CD14-positive monocyte (primary cell): ENCODE results near the gene MECR. TPM values are rescaled to one million over a fixed set of nuclear protein-coding genes. Genes with fewer than 3 reads are reported as not detected.

Experiments used
- DNase-seq, 3 donors: peaks; one replicate each; pipeline ENCODE4 v3.0.0-alpha.2; 2011 to 2022
- H2AFZ ChIP-seq: 2 replicates; pipeline ENCODE4 v1.6.0; 2012; ENCODE audit warnings: mild to moderate bottlenecking, low read depth, low read length, inconsistent platforms; ENCODE audit not compliant: insufficient read depth, poor library complexity, severe bottlenecking
- H3K27ac ChIP-seq, 2 donors: 1 replicate in 1 of 2; 2 replicates in 1 of 2; pipeline ENCODE4 v1.5.1; 2012 to 2013; ENCODE audit warnings: low read length in 2 of 2, control low read depth in 1 of 2, inconsistent platforms in 1 of 2, low read depth in 1 of 2, mild to moderate bottlenecking in 1 of 2
- H3K27me3 ChIP-seq, 2 donors: one replicate each; pipeline versions ENCODE4 v1.6.0 to v1.6.1; 2011 to 2013; ENCODE audit warnings: low read length in 2 of 2; ENCODE audit not compliant: control insufficient read depth in 2 of 2, insufficient read depth in 2 of 2
- H3K36me3 ChIP-seq, 2 donors: replicated peaks in 1 of 2; 1 replicate in 1 of 2; 2 replicates in 1 of 2; pipeline versions ENCODE4 v1.5.1 to v1.6.1; 2012 to 2013; ENCODE audit warnings: low read length in 2 of 2, control low read depth in 1 of 2, inconsistent platforms in 1 of 2, mild to moderate bottlenecking in 1 of 2; ENCODE audit not compliant: insufficient read depth in 2 of 2, control insufficient read depth in 1 of 2
- H3K4me1 ChIP-seq, 2 donors: 1 replicate in 1 of 2; 2 replicates in 1 of 2; pipeline versions ENCODE4 v1.5.1 to v1.6.1; 2012 to 2013; ENCODE audit warnings: low read length in 2 of 2, control low read depth in 1 of 2, inconsistent platforms in 1 of 2, mild to moderate bottlenecking in 1 of 2, moderate library complexity in 1 of 2; ENCODE audit not compliant: insufficient read depth in 2 of 2, control insufficient read depth in 1 of 2
- H3K4me2 ChIP-seq: replicated peaks from 2 replicates; pipeline ENCODE3; 2012; ENCODE audit warnings: low read length, moderate library complexity, mild to moderate bottlenecking; ENCODE audit not compliant: poor library complexity, severe bottlenecking; ENCODE audit errors: extremely low read depth
- H3K4me3 ChIP-seq, 3 experiments: fragments of 200-600 bp in 1 of 3; sonication (generic) in 1 of 3; replicated peaks in 1 of 3; 1 replicate in 2 of 3; 2 replicates in 1 of 3; pipeline ENCODE4 v1.5.1; 2011 to 2013; ENCODE audit warnings: low read length in 3 of 3, mild to moderate bottlenecking in 3 of 3, control low read depth in 2 of 3, low read depth in 2 of 3, inconsistent platforms in 1 of 3, moderate library complexity in 1 of 3
- H3K79me2 ChIP-seq: 2 replicates; pipeline ENCODE4 v1.6.0; 2012; ENCODE audit warnings: mild to moderate bottlenecking, control low read depth, inconsistent platforms, low read length, moderate library complexity; ENCODE audit not compliant: insufficient read depth
- H3K9ac ChIP-seq: 2 replicates; pipeline ENCODE4 v1.6.0; 2017; ENCODE audit warnings: low read length, mild to moderate bottlenecking; ENCODE audit not compliant: insufficient read depth, poor library complexity, severe bottlenecking
- H3K9me3 ChIP-seq, 2 donors: replicated peaks in 1 of 2; 1 replicate in 1 of 2; 2 replicates in 1 of 2; pipeline versions ENCODE4 v1.5.1 to v1.6.1; 2012 to 2013; ENCODE audit warnings: low read length in 2 of 2, control low read depth in 1 of 2; ENCODE audit not compliant: control insufficient read depth in 1 of 2, insufficient read depth in 1 of 2
- H4K20me1 ChIP-seq: 2 replicates; pipeline ENCODE4 v1.6.0; 2012; ENCODE audit warnings: mild to moderate bottlenecking, low read length, control low read depth, moderate library complexity; ENCODE audit not compliant: insufficient read depth
- H3K27ac Mint-ChIP-seq, 7 donors: one replicate each; pipeline ENCODE4 v1.8.0; 2020; ENCODE audit warnings: mild to moderate bottlenecking in 7 of 7, mixed read lengths in 7 of 7, moderate library complexity in 6 of 7, inconsistent platforms in 2 of 7
- H3K27me3 Mint-ChIP-seq, 3 donors: one replicate each; pipeline ENCODE4 v1.8.0; 2021 to 2022; ENCODE audit warnings: low read depth in 3 of 3, mild to moderate bottlenecking in 3 of 3, mixed read lengths in 3 of 3, moderate library complexity in 3 of 3, inconsistent platforms in 1 of 3
- H3K36me3 Mint-ChIP-seq, 2 donors: one replicate each; pipeline ENCODE4 v1.8.0; 2020; ENCODE audit warnings: mixed read lengths in 2 of 2, inconsistent platforms in 1 of 2, mild to moderate bottlenecking in 1 of 2
- H3K4me1 Mint-ChIP-seq: one replicate; pipeline ENCODE4 v1.8.0; 2020; ENCODE audit warnings: mild to moderate bottlenecking, mixed read lengths
- H3K4me3 Mint-ChIP-seq, 2 donors: one replicate each; pipeline ENCODE4 v1.8.0; 2020; ENCODE audit warnings: mild to moderate bottlenecking in 2 of 2, mixed read lengths in 2 of 2, moderate library complexity in 1 of 2
- H3K9me3 Mint-ChIP-seq, 7 donors: one replicate each; pipeline ENCODE4 v1.8.0; 2020 to 2022; ENCODE audit warnings: mixed read lengths in 7 of 7, mild to moderate bottlenecking in 6 of 7, moderate library complexity in 6 of 7, inconsistent platforms in 2 of 7
- CTCF ChIP-seq: fragments of 200-600 bp; IDR thresholded peaks from one replicate; pipeline ENCODE4 v1.8.0; 2022; ENCODE audit warnings: antibody characterized with exemption, mild to moderate bottlenecking
- WGBS: methylation state at CpG from one replicate; pipeline ENCODE4 v1.1.5; 2013; ENCODE audit warnings: missing lambda C conversion rate; ENCODE audit not compliant: insufficient coverage; 5-methylcytosine and 5-hydroxymethylcytosine counted together
- intact Hi-C, 2 donors: fragments of 100-400 bp; cut with micrococcal nuclease; formaldehyde crosslinking; loops; one replicate each; pipeline versions ENCODE4 v1.15.0 to v1.15.1; 2023
- polyA plus RNA-seq, 3 donors: library from polyadenylated mRNA; depleted of rRNA in 1 of 3; unstranded in 2 of 3; stranded (reverse) in 1 of 3; fragments of 300-500 nt in 2 of 3; fragments of >200 nt in 1 of 3; fragmentation: Illumina TruSeq in 2 of 3; gene quantifications; 1 replicate in 2 of 3; 2 replicates in 1 of 3; pipeline ENCODE4 v1.2.3, GENCODE V29; 2012 to 2021

MECR gene
- polyA plus RNA-seq, 3 donors: 6.3 to 8.5 (median 7.5) TPM

GRCh38 chr1:29253180-29253579, 22.4 kb upstream of the MECR start:
- Histone ChIP-seq H3K36me3 (no peaks in the 10 kb centered on the region), H3K27me3 (peaks cover under 1 to 13% of the 10 kb centered on the region in 2 donors), H4K20me1 (no peaks in the 10 kb centered on the region), H3K4me1 (no peaks in the 10 kb centered on the region), H3K4me3 (no peak overlapping the region), H3K9ac (no peak overlapping the region), H3K27ac (no peak overlapping the region), H3K4me2 (no peak overlapping the region), H3K9me3 (no peaks in the 10 kb centered on the region), H2AFZ (no peak overlapping the region), H3K79me2 (no peaks in the 10 kb centered on the region)
- Mint-ChIP-seq H3K9me3 (peaks cover 0 to 1% (median 0%) of the 10 kb centered on the region in 7 donors), H3K27me3 (peaks cover 17 to 24% (median 21%) of the 10 kb centered on the region in 3 donors), H3K36me3 (no peaks in the 10 kb centered on the region), H3K4me1 (peaks cover 3% of the 10 kb centered on the region), H3K4me3 (no peak overlapping the region), H3K27ac (no peak overlapping the region)
- no peak for TF ChIP-seq CTCF
- intact Hi-C loops: no loop called here
- 100% methylated on average over 2 of the region's 3 CpGs for WGBS
- DNase-seq: no peak

DNA sequence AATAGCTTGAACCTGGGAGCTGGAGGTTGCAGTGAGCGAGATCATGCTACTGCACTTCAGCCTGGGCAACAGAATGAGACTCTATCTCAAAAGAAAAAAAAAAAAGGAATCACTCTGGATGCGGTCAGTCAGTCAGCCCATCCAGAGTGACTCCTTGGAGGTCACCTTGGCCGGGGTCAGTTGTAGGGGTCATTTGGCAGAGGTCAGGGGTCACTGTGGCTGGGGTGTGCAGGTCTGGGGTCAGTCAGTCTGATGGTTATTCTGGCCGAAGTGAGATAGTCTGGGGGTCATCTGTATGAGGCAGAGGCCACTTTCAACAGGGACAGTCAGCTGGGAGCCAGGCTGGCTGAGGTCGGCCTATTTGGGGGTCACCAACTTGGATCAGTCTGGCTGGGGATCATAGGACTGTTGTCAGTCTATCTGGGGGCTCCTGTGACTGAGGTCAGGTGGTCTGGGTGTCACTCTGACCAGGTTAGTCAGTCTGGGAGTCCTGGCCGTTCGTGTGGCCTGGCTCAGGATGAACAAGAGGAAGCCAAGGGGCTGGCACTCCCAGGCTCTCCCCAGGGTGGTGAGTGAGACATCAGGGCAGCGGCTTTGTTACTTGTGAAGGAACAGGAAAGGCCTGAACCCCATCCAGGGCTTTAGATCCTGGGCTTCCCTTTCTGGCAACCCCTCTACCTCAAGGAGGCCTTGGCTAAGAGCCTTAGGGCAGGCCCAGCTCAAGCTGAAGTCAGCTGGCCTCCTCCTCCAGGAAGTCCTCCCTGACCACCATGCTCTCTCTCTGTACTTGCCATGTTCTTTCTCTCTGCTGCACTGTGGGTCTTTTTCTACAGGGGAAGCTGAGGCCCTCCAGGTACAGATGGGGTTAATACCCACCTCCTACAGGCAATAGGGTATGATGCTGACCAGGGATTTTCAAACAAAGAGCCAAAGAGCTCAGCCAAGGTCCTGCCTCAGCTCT, 20.7 kb upstream of the MECR start:
- Histone ChIP-seq H3K79me2 (no peaks in the 10 kb centered on the region), H2AFZ (no peak overlapping the region), H3K9me3 (no peaks in the 10 kb centered on the region), H3K27ac (no peak overlapping the region), H4K20me1 (no peaks in the 10 kb centered on the region), H3K36me3 (no peaks in the 10 kb centered on the region), H3K27me3 (no peaks in the 10 kb centered on the region), H3K4me1 (no peaks in the 10 kb centered on the region), H3K4me2 (no peak overlapping the region), H3K9ac (no peak overlapping the region), H3K4me3 (no peak overlapping the region)
- Mint-ChIP-seq H3K9me3 (peaks cover 0 to 3% (median 0%) of the 10 kb centered on the region in 7 donors), H3K4me1 (peaks cover 3% of the 10 kb centered on the region), H3K36me3 (no peaks in the 10 kb centered on the region), H3K27ac (no peak overlapping the region), H3K4me3 (no peak overlapping the region), H3K27me3 (peaks cover 2 to 7% (median 7%) of the 10 kb centered on the region in 3 donors)
- 84% methylated on average over 6 of the region's 8 CpGs for WGBS
- no peak for DNase-seq
- TF ChIP-seq CTCF: no peak
- intact Hi-C loops: no loop called here
